HG02642 (cell line): ENCODE data around the gene TSHZ1.
"Not testable (repeated sequence)": the region's sequence is repeated elsewhere in the genome, so short reads cannot be mapped to it uniquely, and the experiment has no call there.

Experiments
- ATAC-seq: cut with Tn5 transposase; IDR thresholded peaks from one replicate; pipeline ENCODE4 v1.9.1; 2021; ENCODE audit warnings: mild to moderate bottlenecking; ENCODE audit not compliant: unreplicated experiment, poor library complexity

The TSHZ1 gene

DNA sequence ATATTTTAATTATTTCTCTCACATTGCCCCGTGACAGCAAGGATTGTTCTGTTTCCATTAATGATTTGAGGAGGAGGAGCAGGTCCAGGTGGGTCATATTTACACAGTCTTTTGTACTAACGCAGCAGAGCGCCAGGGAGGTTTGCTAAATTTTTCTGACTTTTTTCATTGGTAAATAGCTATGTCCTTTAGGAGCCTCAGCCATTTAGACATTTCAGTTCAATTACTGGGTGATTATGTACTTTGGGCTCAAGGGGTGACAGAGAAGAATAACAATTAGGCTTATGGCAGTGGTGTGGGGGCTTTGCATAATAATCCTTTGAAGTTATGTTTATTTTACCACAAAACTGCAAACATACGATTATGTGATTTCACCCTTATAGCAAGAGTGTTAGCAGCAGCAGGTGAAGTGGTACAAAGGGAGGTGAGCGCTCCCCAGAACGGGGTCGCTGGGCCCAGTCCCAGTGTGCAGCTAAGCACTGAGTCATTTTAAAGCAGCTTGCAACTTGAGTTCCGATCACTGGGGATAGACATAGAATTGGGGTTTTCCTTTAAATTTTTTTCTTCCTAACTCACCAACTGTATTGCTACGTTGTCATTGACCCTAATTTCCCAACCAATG is 80.3 kb downstream of the TSHZ1 start:
- no peak for ATAC-seq

DNA sequence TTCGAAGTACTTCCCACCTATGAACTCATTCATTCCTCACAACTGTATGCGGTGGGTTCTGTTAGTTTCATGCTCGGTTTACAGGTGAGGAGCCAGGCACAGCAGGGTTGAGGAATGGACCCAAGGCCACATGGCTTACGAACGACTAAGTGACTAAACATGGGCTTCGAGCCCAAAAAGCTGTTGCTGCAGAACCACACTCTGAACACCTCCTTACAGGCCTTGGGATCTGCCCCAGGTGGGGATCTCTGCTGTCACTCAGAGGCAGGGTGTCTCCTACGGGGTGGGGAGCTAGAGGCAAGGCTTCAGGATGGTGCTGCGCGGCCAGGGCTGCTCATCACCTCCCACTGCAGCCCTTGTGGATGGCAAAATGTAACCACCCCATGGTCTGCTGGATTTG is 80.9 kb downstream of the TSHZ1 start:
- no peak for ATAC-seq

DNA sequence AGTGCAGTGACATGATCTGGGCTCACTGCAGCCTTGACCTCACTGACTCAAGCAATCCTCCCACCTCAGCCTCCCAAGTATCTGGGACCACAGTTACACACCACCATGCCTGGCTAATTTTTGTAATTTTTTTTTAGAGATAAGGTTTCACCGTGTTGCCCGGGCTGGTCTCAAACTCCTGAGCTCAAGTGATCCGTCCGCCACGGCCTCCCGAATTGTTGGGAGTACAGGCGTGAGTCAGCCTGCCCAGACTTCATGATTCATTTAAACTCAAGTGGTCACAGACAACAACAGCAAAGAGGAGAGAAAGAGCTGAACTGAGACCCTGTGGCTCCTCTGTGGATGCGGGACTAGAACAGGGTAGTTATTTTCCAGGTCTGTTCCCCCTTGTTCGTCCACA is 83.0 kb downstream of the TSHZ1 start:
- ATAC-seq: no peak

DNA sequence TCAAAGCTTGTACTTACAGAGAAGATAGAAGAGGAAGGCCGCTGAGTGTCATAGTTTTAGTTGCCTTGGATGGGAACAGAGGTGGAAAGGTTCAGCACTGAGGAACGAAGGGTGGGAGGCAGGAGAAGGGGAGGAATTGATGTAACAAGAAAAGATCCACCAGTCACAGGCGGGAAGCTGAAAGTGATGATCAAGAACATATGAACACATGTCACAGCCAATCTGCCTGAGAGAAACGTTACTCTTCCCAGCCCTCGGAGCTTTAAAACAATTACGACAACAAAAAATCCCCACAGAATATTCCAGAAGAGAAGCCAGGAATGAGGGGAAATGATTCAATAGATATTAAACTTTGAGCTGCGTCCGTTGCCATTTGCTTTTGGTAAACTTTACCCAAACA is 87.1 kb downstream of the TSHZ1 start:
- no peak for ATAC-seq

DNA sequence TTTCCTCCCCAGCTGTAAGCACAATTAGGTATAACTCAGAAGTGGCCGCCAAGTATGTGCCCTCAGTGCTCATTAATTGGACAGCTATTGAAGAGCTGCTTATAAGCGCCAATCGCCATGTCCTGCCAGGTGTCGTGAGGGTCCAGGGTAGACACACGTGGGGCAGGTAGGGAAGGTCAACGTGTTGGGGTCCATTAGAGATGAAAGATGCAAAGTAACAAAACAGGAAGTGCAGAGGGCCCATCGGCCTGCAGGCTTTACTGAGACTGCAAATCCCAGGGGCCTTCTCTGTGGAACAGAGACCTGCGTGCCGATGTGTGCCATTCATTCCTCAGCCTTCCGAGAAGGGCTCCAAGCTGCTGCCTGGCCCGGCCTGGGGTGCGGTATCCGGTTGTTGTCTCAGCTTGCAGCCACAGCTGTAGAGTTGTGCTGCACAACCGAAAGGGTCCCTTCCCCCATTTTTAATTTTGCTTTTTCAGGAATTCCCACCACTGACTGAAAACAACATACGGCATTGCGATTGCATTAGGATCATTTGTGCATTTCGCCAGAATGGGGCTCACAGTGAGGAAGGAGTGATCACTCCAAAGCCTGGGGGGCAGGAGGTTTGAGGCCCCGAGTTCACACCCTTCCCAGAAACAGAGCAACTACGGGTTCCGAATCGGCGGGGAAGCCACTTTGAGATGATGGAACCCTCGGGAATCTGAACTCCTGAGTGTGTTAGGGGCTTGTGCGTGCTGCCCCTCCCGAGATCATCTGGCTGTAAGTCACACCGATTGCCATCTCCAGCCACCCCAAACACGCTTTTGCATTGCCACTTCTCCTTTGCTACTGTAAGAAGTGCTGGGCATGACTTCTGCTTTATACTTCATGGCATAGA is 94.3 kb downstream of the TSHZ1 start:
- ATAC-seq: no peak

DNA sequence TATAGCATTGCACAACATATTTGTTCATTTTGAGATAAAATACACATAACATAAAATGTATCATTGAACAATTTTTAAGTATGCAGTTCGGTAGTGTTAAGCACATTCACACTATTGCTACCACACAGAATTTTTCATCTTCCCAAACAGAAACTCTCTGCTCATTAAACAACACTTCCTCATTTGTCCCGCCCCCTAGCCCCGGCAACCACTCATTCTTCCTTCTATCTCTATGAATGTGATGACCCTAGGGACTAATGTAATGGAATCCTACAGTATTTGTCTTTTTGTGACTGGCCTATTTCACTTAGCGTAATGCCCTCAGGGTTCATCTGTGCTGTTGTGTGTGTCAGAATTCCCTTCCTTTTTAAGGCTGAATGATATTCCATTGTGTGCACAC is 95.4 kb downstream of the TSHZ1 start:
- no peak for ATAC-seq

DNA sequence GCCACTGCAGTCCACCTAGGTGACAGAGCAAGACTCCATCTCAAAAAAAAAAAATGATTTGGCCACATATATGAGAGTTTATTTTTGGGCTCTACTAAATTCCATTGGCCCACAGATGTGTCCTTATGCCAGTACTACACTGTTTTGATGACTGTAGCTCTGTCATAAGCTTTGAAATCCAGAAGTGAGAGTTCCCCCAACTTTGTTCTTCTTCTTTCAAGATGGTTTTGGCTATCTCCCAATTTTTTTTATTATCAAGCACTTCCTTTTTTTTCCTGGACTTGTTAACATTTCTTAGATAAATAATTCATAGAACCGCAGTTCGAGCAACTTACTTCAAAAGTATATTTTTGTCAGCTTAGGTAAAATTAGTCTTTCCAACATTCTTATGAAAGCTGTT is 96.9 kb downstream of the TSHZ1 start:
- ATAC-seq: no peak

DNA sequence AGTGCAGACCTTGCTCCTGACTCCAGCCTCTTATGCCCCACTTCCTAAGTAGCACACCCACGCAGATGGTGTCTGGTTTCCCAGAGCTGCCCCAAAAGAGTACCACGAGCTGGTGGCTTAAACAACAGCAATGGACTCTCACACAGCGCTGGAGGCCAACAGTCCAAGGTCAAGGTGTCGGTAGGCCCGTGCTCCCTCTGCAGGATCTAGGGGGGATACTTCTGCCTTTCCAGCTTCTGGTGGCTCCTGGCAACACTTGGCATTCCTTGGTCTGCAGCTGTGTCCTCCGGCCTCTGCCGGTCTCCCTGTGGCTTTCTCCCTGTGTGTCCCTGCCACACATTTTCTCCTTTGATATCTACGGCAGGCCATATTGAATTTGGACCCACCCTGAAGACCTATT is 99.0 kb downstream of the TSHZ1 start:
- no peak for ATAC-seq

DNA sequence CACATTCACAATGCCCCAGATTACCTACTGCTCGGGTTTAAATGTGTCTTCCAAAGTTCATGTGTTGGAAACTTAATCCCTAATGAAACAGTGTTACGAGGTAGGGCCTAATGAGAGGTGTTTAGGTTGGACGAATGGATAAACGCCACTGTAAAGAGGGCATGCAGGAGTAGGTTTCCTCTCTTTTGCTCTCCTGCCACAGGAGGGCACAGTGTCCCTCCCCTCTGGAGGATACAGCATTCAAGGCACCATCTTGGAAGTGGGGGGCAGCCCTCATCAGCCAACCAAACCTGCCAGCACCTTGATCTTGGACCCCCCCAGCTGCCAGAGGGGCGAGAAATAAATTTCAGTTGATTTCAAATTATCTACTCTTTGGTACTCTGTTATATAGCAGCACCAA is 103.5 kb downstream of the TSHZ1 start:
- no peak for ATAC-seq

DNA sequence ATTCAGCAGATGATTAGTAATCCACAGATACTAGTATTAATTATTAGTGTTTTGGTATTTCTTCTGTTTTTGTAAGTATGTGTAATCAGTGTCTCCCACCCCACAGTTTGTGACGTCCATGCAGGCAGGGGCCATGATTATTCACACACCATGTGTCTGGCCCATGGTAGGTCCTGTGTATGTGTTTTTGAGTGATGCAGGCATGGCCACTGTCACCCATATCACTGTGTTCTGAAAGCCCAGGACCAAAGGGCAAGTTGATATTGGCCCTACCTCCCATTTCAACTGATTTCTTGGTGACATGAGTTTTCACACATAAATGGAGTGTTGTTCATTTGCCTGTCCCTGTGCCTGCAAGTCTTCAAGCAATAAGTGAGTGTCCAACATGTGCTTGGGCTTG is 104.0 kb downstream of the TSHZ1 start:
- ATAC-seq: no peak

DNA sequence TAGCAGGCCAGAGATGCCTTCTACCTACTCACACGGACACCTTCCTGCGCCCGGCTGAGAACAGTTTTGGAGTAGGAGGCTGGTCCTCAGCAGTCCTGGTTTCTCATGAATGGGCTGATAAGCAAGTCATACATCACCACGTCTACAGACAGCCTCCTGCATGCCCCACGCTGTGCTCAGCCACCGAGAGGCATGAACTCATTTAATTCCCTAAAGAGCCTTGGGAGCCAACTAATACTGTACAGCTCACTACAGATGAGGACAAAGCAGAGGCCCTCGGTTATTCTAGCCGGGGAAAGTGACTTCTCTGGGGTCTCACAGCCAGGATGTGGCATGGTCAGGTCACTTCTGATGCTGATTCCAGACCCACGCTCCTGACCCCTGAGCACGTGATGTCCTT is 105.6 kb downstream of the TSHZ1 start:
- ATAC-seq: no peak

DNA sequence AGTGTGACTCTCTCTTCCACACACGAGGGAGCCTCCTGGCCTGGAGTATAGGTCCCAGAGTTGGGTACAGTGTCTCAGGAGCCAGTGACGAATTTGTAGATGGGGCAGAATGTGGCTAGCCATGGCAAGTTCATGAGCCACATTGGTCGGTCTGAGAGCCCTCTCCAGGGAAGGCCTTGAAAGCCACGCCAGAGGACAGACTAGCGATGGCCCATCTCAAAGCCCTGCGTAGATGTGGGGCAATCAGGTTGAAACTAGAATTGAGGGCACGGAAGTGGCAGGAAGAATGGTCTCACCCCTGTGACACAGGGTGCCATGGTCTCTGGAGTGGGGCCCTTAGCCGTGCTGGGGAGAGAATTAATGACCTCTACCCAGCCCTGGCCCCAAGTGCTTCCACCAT is 106.2 kb downstream of the TSHZ1 start:
- ATAC-seq: no peak

DNA sequence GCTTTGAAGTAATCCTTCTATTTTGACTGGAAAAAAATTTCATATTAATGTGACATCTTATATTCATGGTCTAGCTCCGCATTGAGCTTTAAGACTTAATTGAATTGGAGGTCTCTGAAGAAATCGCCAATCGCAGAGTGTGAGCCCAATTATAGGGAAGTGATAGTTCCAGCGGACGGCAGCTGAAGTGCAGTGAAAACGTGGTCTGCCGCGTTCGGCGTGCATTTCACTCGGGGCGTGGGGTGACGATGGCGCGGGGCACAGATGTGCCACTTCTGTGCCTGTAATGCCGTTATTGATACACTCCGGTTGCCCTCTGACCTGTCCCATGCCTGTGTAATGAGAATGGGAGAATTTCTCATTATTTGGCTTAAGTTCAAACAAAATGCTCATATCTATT is 106.7 kb downstream of the TSHZ1 start:
- ATAC-seq: no peak

DNA sequence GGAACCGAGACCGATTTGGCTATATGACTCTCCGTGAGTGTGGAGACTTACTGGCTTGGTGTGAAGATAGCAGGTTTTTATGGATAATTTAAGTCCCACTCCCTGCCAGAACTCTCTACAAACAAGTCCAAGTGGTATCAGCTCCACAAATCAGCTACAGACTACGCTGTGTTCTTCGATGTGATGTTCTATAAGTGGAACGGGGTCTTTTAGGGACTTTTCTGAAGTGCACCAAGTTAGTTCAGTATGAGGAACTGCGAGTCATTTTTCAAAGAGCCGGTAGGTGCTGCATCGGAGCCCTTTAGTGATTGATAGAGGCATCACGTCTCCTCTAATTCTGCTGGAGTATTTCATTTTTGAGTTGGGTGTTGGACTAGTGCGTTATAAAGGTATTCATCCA is 107.1 kb downstream of the TSHZ1 start:
- no peak for ATAC-seq

DNA sequence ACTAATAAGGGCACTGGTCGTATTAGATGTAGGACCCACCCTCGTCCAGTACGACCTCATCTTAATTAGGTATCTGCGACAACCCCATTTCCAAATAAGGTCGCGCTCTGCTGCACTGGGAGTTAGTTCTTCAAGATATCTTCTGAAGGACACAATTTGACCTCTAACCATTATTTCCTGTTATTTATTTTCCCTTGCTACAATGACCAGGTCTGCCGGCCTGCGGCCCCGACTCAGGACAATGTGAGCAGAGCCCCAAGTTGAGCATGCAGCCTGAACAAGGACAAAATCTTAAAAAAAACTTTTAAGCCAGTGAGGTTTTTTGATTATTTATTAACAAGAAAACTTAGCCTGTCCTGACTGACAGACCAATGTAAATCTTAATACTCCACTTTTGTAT is 109.3 kb downstream of the TSHZ1 start:
- ATAC-seq: no peak

DNA sequence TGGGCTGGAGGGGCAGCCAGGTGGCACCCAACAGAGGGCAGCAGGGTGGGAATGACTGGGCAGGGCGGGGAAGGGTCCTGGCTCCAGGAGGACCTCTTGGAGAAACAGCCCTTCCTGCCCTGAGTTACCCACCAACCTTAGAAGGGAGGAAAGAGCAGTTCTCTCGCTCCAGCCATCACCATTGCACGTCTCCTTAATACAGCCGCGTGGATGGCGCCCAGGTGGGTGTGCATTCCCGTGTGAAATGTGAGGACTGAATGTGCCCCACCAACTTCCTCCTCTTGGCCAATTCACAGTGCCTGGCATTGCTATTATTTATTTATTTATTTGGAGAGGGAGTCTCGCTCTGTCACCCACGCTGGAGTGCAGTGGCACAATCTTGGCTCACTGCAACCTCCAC is 109.9 kb downstream of the TSHZ1 start:
- no peak for ATAC-seq

DNA sequence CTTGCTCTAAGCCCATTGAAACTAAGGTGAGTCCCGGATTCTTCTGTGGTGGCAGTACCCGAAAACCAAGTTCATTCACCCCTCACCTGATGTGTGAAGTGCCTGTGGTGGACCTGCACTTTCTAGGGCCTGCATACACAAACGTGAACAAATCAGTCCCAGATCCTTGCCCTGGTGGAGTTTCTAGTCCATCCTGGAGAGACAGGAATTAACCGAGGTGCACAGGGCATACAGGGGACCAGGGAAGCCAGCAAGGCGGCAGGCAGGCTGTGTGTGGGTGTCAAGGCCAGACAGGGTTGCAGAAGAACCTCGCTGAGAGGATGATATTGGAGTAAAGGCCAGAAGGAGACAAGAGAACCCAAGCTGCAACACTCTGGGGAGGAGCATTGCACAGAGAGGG is 110.8 kb downstream of the TSHZ1 start:
- ATAC-seq: no peak

DNA sequence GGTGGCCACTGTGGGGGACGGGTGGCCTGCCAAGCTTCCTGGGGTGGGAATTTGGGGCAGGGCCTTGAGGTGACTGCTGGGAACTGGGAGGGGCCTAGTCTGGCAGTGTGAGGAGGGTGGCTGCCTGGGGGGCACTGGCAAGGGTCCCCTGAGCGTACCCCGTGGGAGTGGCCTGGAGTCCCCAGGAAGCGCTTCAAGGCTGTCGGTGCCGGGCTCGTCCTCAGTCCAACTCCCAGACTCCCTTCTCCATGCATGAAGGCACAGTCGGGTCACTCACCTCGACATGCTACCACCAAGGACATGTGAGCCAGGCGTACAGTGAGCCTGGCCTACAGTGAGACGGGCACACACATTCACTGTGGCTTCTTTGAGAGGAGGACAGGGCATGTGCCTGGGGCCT is 111.6 kb downstream of the TSHZ1 start:
- ATAC-seq: no peak

DNA sequence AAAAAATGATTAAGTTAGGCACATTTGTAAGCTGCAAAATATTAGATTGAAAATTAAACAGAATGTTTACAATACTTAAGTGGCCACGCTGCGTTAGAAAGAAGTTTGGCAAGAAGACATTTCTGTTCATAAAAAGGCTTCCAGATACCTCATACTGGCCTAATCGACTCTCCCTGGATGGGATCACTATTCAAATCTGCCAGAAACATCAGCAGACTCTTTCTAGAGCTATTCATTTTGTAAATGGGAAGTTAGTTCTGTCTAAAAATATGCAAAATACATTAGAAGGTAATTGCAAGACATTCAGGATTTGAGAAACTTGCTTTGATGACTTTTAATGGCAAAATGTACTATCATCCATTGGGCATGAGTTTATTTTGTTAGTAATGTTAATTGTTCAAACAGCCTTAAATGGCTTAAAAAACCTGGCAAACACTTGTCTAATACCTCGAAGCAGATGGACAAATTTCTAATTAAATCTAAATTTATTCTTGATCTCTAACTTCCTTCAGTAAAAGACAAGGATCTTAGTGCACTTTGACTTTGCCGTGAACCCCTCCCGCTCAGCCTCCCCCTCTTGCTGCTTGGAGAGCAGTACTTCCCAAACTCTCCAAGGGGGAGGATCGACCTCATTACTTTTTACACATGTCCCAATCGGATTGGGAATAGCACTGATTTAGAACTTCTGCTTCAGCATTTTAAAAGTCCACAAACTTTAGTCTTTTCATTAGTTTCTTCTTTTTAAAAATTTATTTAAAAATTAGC is 113.4 kb downstream of the TSHZ1 start:
- ATAC-seq: no peak

DNA sequence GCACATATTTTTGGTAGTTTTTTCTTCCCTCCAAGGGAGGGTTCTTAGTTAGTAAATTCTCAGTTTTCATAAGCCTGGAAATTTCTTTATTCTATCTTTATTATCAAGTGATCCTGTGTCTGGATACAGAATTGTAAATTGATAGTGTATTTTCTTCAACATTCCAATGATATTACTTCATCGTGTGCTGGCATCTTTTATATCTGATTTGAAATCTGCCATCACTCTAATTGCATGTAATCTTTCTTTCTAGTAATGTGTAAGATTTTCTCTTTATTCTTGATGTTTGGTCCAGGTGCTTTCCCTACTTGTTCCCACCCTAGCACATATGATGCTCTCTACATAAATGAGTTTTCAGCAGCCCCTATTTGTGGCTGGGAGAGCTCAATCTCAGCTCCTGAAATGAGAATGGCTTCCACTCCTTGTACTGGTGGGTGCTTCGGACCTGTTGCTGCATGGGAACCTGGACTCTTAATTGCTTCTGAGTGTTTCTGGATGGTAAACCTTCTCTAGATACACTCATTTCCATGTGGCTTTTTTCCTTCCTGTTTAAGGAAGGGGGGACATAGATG is 114.2 kb downstream of the TSHZ1 start:
- ATAC-seq: no peak

DNA sequence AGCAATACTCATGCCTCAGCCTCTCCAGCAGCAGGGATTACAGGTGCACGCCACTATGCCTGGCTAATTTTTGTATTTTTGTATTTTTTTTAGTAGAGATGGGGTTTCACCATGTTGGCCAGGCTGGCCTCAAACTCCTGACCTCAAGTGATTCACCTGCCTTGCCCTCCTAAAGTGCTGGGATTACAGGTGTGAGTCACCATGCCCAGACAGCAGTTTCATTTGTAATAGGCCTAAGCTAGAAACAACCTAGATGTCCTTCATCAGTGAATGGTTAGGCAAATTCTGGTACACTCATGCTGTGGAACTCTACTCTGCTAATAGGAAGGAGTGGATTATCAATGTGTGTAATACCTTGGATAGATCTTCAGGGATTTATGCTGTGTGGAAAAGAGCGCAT is 119.2 kb downstream of the TSHZ1 start:
- ATAC-seq: not testable (repeated sequence)
